K562 (cell line): ENCODE data around the gene CDK4. TPM values are rescaled to one million over a fixed set of nuclear protein-coding genes. Genes with fewer than 3 reads are reported as not detected.

Experiments
- ATF7 ChIP-seq: fragments of 450-650 bp; IDR thresholded peaks from 2 replicates; pipeline ENCODE4 v1.7.1; 2014; ENCODE audit warnings: mild to moderate bottlenecking, moderate library complexity
- BCOR ChIP-seq: fragments of 450-650 bp; IDR thresholded peaks from 2 replicates; pipeline ENCODE4 v1.6.1; 2016
- CCNT2 ChIP-seq: IDR thresholded peaks from 2 replicates; pipeline ENCODE4 v1.6.1; 2011; ENCODE audit warnings: borderline replicate concordance, low read depth, mild to moderate bottlenecking, moderate library complexity, mixed read lengths, low read length; ENCODE audit not compliant: insufficient read length; ENCODE audit errors: extremely low read depth
- HMG20B ChIP-seq: fragments of 250-450 bp; sonication (Bioruptor Pico); IDR thresholded peaks from 2 replicates; pipeline ENCODE4 v1.5.0; 2021; ENCODE audit warnings: mild to moderate bottlenecking
- JUNB ChIP-seq: fragments of 450-650 bp; formaldehyde crosslinking; conservative IDR thresholded peaks from 2 replicates; pipeline ENCODE4 v1.4.0; 2020; ENCODE audit warnings: mild to moderate bottlenecking
- KAT7 ChIP-seq: sonication (generic); formaldehyde crosslinking; IDR thresholded peaks from 2 replicates; pipeline ENCODE4 v1.8.0; 2022; ENCODE audit warnings: missing genetic modification reagents, mild to moderate bottlenecking, borderline replicate concordance
- MYNN ChIP-seq, 2 experiments: sonication (generic); formaldehyde crosslinking in 1 of 2; IDR thresholded peaks; 2 replicates each; pipeline versions ENCODE4 v1.5.0 to v1.6.1; 2016 to 2020; ENCODE audit warnings: antibody characterized with exemption in 1 of 2, missing genetic modification reagents in 1 of 2
- NCOA6 ChIP-seq: fragments of 450-650 bp; IDR thresholded peaks from 2 replicates; pipeline ENCODE4 v1.6.1; 2017; ENCODE audit warnings: mild to moderate bottlenecking
- NFE2L1 ChIP-seq: fragments of 450-650 bp; IDR thresholded peaks from 2 replicates; pipeline ENCODE4 v1.6.1; 2016; ENCODE audit warnings: missing genetic modification characterization, low read depth, mild to moderate bottlenecking, missing compliant biosample characterization, moderate library complexity, borderline replicate concordance
- NONO ChIP-seq, 2 experiments: fragments of 200-400 bp in 1 of 2; fragments of 450-650 bp in 1 of 2; formaldehyde crosslinking in 1 of 2; IDR thresholded peaks; 2 replicates each; pipeline ENCODE4 v1.6.1; 2017; ENCODE audit warnings: low read depth in 2 of 2, mild to moderate bottlenecking in 2 of 2, moderate library complexity in 2 of 2, low read length in 1 of 2
- NR1H2 ChIP-seq: sonication (generic); formaldehyde crosslinking; IDR thresholded peaks from 2 replicates; pipeline ENCODE4 v1.4.0; 2020; ENCODE audit warnings: mild to moderate bottlenecking, missing genetic modification reagents
- POLR2G ChIP-seq: fragments of 200-400 bp; formaldehyde crosslinking; IDR thresholded peaks from 2 replicates; pipeline ENCODE4 v1.6.1; 2017; ENCODE audit warnings: low read depth, mild to moderate bottlenecking, antibody characterized with exemption, low read length, moderate library complexity
- SUPT5H ChIP-seq: fragments of 450-650 bp; IDR thresholded peaks from 2 replicates; pipeline ENCODE4 v1.6.1; 2016
- TCF3 ChIP-seq: sonication (generic); formaldehyde crosslinking; IDR thresholded peaks from 2 replicates; pipeline ENCODE4 v1.4.0; 2020; ENCODE audit warnings: mild to moderate bottlenecking, missing genetic modification reagents
- ZFX ChIP-seq: sonication (generic); formaldehyde crosslinking; IDR thresholded peaks from 2 replicates; pipeline ENCODE4 v1.8.0; 2022; ENCODE audit warnings: mild to moderate bottlenecking, missing genetic modification reagents, moderate library complexity
- ZNF23 ChIP-seq: fragments of 250-450 bp; sonication (Bioruptor Pico); IDR thresholded peaks from 2 replicates; pipeline ENCODE4 v1.4.0; 2020; ENCODE audit warnings: mild to moderate bottlenecking
- ZNF644 ChIP-seq: fragments of 200-800 bp; sonication (Bioruptor generic); IDR thresholded peaks from 2 replicates; pipeline ENCODE4 v1.6.1; 2016; ENCODE audit warnings: low read depth, missing genetic modification characterization, missing compliant biosample characterization
- polyA plus RNA-seq, 8 experiments: library from polyadenylated mRNA; depleted of rRNA in 4 of 8; stranded (reverse) in 5 of 8; unstranded in 3 of 8; fragments of >200 nt; fragmentation: Nextera tagmentation in 2 of 8; fragmentation: Illumina TruSeq in 1 of 8; extraction: Ambion mirVana in 2 of 8; extraction: Trizol in 1 of 8; gene quantifications; 2 replicates each; pipeline versions ENCODE4 v1.2.1 to v1.2.3, GENCODE V29; 2011 to 2014; ENCODE audit warnings: inconsistent platforms in 1 of 8, missing spikeins in 1 of 8
- total RNA-seq, 7 experiments: library from RNA; depleted of rRNA in 6 of 7; stranded (reverse); fragments of >200 nt in 6 of 7; fragmentation: Illumina TruSeq in 2 of 7; extraction: Trizol in 2 of 7; gene quantifications; 2 replicates each; pipeline versions ENCODE4 v1.2.1 to v1.2.3, GENCODE V29; 2011 to 2021; ENCODE audit warnings: low replicate concordance in 1 of 7
- TF ChIP-seq, protein P1 (sequence below): sonication (generic); formaldehyde crosslinking; IDR thresholded peaks from 2 replicates; pipeline ENCODE4 v1.8.0; 2022; ENCODE audit warnings: mild to moderate bottlenecking, missing genetic modification reagents, borderline replicate concordance
- TF ChIP-seq, protein P2 (sequence below): fragments of 450-650 bp; formaldehyde crosslinking; IDR thresholded peaks from 2 replicates; pipeline ENCODE4 v1.4.0; 2020; ENCODE audit warnings: mild to moderate bottlenecking, moderate library complexity
- TF ChIP-seq, protein P3 (sequence below): fragments of 450-650 bp; IDR thresholded peaks from 2 replicates; pipeline ENCODE4 v1.6.1; 2016; ENCODE audit warnings: antibody characterized with exemption
- TF ChIP-seq, protein P4 (sequence below): fragments of 250-450 bp; sonication (Bioruptor Pico); IDR thresholded peaks from 2 replicates; pipeline ENCODE4 v1.5.0; 2022; ENCODE audit warnings: mild to moderate bottlenecking
- TF ChIP-seq, protein P5 (sequence below): IDR thresholded peaks from 2 replicates; pipeline ENCODE4 v1.6.1; 2011; ENCODE audit not compliant: insufficient read length; ENCODE audit errors: extremely low read depth

Gene CDK4
- total and polyA plus RNA-seq, 9 of the 15 experiments (the other 6 are each of a cell fraction or from before 2014, with no cell fraction given): 37.8 to 436 (median 238) TPM

DNA sequence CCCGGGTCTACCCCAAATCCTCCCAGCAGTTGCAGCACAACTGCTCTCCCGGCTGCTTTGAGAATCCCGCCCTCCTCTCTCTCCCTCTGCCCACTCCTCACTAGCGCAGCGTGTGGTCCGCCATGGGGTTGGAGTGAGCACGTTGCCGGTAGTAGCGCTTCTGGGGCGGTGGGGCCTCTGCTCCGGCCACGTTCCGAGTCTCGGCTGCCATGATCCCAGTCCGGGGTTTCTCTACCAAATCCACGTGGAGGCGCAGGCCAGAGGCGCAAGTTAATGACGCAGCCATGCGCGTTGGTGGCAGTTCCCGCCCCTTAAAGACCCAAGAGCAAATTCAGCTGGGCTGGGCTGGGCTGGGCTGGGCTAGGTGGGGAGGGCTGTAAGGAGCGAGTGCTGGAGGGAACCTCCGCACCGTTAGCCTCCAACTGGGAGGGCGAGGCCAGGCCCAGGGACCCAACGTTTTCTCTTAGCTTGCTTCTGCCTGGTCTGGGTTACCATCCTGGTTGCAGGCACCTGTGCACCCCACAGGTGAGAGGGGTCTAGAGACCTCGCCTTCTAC lies 19.8 kb upstream of the CDK4 start, which contains the start of gene METTL1 (continued):
- TF ChIP-seq NR1H2 (CRISPR knock-in tag) (no peak), CCNT2 (no peak), ZNF23 (CRISPR knock-in tag) (no peak), KAT7 (no peak), ATF7 (peak; percentile 99), ZNF644 (tag) (no peak), TCF3 (CRISPR knock-in tag) (no peak), ZFX (CRISPR knock-in tag) (peak; percentile 97), HMG20B (CRISPR knock-in tag) (no peak), BCOR (no peak), NFE2L1 (tag) (no peak), POLR2G (peak; percentile 96), JUNB (CRISPR knock-in tag) (no peak), SUPT5H (peak; percentile 95), MYNN (IDR thresholded peaks at IDR 0.05) (no peak), MYNN (CRISPR knock-in tag; IDR thresholded peaks at IDR 0.05) (no peak), NONO (IDR thresholded peaks at IDR 0.05; ENCODE audit: low read depth in 2 of 2, low read length in 1 of 2) (no peak; a peak in 1 of 4 replicates), NCOA6 (no peak)
- TF ChIP-seq, protein P1, sequence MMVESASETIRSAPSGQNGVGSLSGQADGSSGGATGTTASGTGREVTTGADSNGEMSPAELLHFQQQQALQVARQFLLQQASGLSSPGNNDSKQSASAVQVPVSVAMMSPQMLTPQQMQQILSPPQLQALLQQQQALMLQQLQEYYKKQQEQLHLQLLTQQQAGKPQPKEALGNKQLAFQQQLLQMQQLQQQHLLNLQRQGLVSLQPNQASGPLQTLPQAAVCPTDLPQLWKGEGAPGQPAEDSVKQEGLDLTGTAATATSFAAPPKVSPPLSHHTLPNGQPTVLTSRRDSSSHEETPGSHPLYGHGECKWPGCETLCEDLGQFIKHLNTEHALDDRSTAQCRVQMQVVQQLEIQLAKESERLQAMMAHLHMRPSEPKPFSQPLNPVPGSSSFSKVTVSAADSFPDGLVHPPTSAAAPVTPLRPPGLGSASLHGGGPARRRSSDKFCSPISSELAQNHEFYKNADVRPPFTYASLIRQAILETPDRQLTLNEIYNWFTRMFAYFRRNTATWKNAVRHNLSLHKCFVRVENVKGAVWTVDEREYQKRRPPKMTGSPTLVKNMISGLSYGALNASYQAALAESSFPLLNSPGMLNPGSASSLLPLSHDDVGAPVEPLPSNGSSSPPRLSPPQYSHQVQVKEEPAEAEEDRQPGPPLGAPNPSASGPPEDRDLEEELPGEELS (CRISPR knock-in tag): no peak
- TF ChIP-seq, protein P2, sequence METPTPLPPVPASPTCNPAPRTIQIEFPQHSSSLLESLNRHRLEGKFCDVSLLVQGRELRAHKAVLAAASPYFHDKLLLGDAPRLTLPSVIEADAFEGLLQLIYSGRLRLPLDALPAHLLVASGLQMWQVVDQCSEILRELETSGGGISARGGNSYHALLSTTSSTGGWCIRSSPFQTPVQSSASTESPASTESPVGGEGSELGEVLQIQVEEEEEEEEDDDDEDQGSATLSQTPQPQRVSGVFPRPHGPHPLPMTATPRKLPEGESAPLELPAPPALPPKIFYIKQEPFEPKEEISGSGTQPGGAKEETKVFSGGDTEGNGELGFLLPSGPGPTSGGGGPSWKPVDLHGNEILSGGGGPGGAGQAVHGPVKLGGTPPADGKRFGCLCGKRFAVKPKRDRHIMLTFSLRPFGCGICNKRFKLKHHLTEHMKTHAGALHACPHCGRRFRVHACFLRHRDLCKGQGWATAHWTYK: peak; percentile 20; the same call in 1 of the 2 replicates
- TF ChIP-seq, protein P3, sequence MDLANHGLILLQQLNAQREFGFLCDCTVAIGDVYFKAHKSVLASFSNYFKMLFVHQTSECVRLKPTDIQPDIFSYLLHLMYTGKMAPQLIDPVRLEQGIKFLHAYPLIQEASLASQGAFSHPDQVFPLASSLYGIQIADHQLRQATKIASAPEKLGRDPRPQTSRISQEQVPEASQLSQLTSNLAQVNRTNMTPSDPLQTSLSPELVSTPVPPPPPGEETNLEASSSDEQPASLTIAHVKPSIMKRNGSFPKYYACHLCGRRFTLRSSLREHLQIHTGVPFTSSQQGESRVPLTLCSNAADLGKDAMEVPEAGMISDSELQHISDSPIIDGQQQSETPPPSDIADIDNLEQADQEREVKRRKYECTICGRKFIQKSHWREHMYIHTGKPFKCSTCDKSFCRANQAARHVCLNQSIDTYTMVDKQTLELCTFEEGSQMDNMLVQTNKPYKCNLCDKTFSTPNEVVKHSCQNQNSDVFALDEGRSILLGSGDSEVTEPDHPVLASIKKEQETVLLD: no peak
- TF ChIP-seq, protein P4, sequence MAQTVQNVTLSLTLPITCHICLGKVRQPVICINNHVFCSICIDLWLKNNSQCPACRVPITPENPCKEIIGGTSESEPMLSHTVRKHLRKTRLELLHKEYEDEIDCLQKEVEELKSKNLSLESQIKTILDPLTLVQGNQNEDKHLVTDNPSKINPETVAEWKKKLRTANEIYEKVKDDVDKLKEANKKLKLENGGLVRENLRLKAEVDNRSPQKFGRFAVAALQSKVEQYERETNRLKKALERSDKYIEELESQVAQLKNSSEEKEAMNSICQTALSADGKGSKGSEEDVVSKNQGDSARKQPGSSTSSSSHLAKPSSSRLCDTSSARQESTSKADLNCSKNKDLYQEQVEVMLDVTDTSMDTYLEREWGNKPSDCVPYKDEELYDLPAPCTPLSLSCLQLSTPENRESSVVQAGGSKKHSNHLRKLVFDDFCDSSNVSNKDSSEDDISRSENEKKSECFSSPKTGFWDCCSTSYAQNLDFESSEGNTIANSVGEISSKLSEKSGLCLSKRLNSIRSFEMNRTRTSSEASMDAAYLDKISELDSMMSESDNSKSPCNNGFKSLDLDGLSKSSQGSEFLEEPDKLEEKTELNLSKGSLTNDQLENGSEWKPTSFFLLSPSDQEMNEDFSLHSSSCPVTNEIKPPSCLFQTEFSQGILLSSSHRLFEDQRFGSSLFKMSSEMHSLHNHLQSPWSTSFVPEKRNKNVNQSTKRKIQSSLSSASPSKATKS (CRISPR knock-in tag): no peak
- TF ChIP-seq, protein P5, sequence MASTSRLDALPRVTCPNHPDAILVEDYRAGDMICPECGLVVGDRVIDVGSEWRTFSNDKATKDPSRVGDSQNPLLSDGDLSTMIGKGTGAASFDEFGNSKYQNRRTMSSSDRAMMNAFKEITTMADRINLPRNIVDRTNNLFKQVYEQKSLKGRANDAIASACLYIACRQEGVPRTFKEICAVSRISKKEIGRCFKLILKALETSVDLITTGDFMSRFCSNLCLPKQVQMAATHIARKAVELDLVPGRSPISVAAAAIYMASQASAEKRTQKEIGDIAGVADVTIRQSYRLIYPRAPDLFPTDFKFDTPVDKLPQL: no peak
